ENCODE results near the gene NRAS.
A peak's percentile ranks its signal among the peaks of the same experiment; 100 is the strongest.
"Not testable (repeated sequence)": the region's sequence is repeated elsewhere in the genome, so short reads cannot be mapped to it uniquely, and the experiment has no call there.

Gene NRAS

DNA sequence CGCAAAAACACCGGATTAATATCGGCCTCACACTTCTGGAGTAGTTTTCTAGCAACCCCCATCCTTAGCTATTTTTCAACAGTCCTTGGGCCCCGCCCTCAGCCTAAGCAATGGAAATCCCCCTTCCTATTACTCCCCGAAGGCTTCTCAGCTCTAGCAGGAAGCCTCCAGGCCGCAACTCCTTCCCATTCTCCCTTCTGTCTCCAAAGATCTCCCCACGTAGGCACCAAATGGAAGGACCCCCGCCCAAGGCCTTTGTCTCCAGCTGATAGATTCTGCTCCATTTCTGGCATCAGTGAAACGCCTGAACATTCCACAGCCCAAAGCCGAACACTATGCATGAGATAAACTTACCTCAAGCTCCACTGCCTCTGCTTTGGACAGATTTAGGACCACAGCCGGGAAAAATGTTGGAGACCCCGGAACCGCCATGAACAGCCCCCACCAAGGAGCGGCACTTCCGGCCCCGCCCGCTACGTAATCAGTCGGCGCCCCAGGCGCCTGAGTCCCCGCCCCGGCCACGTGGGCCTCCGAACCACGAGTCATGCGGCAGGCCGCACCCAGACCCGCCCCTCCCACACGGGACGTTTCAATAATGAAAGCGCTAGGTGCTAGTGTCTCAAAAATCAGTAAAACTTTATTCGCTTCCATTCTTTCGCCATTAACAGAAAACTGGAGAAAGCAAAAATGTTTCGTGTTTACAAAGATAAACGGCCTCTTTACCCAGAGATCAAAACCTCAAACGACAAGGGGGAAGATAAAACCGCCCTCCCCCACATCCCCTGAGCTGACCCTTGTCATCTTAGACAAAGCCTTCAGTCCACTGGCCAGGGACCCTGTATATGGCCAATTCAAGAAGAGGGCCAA, at the start of gene NRAS:
NRAS (minus strand) TSS at position 468 of the 867 bp plus-strand sequence. CDS start 611 bp downstream, outside the sequence.
- DNase-seq: peak; percentile 91
- in situ Hi-C loops (cut with MboI; ENCODE audit: low pct_unique_long_range_greater_than_20kb, low sequenced_read_pairs): no loop called here

GRCh38 chr1:114764689-114765088, 48.1 kb upstream of the NRAS start:
- no peak for DNase-seq
- in situ Hi-C loops (cut with MboI; ENCODE audit: low pct_unique_long_range_greater_than_20kb, low sequenced_read_pairs): no loop called here

DNA sequence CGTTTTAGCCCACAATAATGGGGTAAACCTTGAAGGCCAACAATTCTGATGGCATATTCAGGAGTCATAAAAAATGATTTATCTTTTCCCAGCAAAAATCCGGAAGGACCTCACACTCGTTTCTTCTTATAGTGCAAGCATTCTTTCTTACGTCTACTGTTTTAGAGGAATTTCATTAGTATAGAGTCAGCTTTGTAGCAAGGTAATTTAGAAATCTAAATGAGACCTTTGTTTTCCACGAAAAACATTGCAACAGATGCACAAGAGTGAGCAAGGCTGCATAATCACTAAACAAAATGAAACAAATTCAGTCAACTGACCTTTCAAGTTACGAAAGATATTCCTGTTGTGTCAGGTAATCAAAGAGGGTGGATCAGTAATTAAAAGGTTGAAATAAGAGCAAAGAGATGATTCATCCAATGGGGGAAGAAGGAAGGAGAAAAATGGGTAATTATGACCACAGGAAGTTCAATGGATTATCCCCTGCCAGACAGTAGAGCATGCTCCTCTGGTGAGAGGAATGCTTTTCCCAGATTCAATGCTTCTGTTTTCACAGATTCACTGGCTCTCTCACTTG, 41.8 kb upstream of the NRAS start:
- peak; percentile 38 for DNase-seq
- in situ Hi-C loops (cut with MboI; ENCODE audit: low pct_unique_long_range_greater_than_20kb, low sequenced_read_pairs): no loop called here

DNA sequence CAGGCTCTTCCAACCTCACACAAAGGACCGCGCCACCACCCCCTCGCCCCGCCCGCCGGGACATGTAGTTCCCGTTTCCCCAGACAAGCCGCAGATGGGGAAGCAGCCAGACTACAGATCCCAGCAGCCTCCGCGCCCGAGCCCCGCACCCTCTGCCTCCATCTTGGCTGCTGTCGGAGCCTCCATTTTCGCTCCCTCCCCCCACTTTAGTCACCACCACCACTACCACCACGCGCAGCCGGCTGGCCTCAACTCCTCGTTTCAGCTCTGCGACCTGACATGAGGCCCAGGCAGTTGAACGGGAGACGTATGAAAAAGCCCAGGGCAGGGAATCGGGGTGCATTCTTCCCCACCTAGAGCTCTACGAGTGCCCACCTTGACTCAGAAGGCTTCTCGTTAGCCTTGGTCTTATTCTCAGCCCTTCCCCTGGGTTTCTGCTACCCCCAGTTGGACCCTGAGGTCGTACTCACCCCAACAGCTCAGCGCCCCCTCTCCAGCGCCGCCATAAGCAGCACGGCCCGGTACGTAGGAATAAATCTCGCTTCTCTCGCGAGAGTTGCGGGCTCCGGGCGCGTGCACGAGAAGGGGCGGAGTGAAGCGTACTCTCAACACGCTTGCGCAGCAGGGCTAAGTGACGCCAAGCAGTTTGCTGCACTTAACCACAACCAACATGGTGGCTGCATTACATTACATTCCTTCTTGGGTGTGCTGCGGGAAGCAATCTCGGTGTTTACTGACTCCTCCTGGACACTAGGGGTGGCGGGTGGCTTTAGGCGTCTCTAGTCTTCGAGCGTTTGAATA, 41.1 kb upstream of the NRAS start, which contains the start of gene CSDE1:
CSDE1 (minus strand) TSS at position 530 of the 801 bp plus-strand sequence. CDS start 18,094 bp downstream, outside the sequence.
- peak; percentile 97 for DNase-seq
- in situ Hi-C loops (cut with MboI; ENCODE audit: low pct_unique_long_range_greater_than_20kb, low sequenced_read_pairs): no loop called here

DNA sequence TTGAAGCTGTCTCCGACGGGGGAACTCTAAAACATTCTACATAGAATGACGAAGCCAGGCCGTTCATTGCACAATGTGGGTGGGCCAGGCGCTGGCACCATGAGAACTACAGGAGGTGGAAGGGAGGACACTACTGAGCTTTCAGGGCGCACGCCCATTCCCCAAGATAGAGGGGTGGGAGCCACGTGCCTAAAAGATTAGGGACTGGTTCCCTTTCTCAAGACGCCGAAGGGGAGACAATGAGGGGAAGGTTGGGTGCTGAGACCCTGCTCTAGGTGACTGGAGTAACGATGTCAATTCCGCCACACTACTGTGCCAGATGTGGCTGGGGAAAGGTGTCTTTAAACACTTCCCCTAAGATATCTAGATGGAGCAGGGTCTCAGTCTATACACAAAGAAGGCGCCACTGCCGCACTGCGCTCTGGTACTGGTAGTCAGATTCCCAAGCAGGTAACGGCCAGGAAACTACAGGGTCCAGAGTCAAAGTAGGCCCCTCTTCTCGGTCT, 40.4 kb upstream of the NRAS start:
- DNase-seq: no peak
- in situ Hi-C loops (cut with MboI; ENCODE audit: low pct_unique_long_range_greater_than_20kb, low sequenced_read_pairs): no loop called here

- in situ Hi-C loops (cut with MboI; ENCODE audit: low pct_unique_long_range_greater_than_20kb, low sequenced_read_pairs): no loop called here
- DNase-seq: no peak
Observed at GRCh38 chr1:114756009-114756892, 39.7 kb upstream of the NRAS start.

DNA sequence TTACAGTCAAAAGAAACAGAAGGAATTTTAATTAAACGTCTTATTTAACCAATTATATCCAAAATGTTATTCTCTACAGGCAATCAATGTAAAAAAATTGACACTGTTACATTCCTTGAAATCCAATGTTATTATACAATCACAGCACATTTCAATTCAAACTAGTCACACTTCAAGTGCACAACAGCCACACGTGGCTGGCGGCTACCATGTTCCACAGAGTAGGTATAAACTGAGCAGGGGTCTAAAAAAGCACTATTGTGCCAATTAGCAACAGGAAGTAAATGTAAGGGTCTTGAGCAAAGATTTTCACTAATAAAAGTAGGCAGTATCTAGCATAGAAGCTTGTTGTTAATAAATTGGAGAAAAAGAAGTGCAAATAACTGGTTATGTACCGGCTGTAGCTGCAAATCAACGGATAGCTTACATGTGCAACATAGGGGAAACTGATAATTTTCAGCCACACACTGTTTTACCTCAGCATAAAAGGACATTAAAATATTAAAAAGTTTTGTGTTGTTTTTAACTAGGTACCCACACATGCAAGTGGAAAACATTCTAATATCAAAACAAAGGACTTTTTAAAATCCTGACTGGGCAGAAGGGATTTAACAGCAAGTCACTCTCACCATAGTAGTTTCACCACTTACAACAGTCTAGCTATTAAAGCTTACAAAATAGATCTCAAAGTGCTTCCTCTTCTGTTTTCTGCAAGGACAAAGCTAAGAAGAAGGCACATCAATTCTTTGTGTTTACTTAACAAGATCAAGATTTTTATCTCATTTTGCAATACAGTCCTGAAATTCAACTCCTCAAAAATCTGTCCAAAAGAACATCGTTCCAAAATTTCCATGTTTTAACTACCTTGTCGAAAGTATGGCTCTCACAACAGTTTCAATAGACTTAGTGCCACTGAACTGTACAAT, 38.7 kb upstream of the NRAS start:
- peak; percentile 38 for DNase-seq
- in situ Hi-C loops (cut with MboI; ENCODE audit: low pct_unique_long_range_greater_than_20kb, low sequenced_read_pairs): no loop called here

DNA sequence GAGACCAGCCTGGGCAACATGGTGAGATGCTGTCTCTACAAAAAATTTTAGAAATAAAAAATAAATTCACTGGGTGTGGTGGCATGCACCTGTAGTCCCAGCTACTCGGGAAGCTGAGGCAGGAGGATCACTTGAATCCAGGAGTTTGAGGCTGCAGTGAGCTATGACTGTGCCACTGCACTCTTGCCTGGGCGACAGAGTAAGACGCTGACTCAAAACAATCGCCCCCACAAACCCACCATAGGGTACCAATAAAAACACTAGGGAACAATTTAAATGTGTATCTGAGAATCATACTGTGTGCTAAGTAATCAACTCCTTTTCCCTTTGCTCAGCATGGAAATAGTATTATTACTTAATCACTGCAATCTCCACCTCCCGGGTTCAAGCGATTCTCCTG, 37.1 kb upstream of the NRAS start:
- in situ Hi-C loops (cut with MboI; ENCODE audit: low pct_unique_long_range_greater_than_20kb, low sequenced_read_pairs): not testable (repeated sequence)

GRCh38 chr1:114753143-114753542, 36.6 kb upstream of the NRAS start:
- in situ Hi-C loops (cut with MboI; ENCODE audit: low pct_unique_long_range_greater_than_20kb, low sequenced_read_pairs): no loop called here
- no peak for DNase-seq

More for the DNA sequence above, 37.1 kb upstream of the NRAS start:
- not testable (repeated sequence) for DNase-seq

DNA sequence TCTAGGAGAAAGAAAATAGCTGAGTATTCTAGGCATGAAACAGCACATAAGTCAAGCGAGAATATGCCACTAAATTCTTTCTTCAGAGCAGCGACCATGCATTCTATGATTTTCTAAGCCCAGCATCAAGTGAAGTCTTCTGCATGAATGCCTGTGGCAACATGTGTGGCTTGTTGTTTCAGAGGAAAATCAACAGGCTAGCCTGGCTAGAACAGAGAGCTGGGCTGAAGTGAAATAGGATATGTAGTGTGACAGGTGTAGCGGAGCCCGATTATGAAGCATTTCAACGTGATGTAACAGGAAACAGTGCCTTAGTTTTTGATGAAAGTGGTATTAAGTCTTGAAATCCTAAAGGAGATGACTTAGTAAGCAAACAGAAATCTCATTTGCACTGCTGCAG, 34.2 kb upstream of the NRAS start:
- no peak for DNase-seq
- in situ Hi-C loops (cut with MboI; ENCODE audit: low pct_unique_long_range_greater_than_20kb, low sequenced_read_pairs): no loop called here

- in situ Hi-C loops (cut with MboI; ENCODE audit: low pct_unique_long_range_greater_than_20kb, low sequenced_read_pairs): no loop called here
- no peak for DNase-seq
Observed at GRCh38 chr1:114749835-114750234, 33.3 kb upstream of the NRAS start.

- in situ Hi-C loops (cut with MboI; ENCODE audit: low pct_unique_long_range_greater_than_20kb, low sequenced_read_pairs): no loop called here
- DNase-seq: no peak
Observed at GRCh38 chr1:114746450-114747121, 30.0 kb upstream of the NRAS start.

DNA sequence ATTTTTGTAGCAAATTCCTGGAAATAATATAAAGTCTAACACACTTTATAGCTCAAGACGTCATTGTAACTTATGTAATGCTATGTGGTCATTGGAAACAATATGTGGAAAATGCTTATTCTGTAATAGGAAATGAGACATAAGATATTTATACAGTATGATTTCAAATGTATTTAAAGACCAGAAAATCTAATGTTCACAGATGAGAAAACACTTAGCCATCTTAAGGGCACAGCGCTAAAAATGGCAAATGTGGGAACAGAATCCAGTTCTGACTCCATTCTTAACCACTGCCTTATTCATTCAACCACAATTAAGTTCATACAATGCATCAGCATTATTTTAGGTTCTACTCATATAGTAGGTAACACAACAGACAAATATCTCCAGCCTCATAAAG, 28.7 kb upstream of the NRAS start:
- no peak for DNase-seq
- in situ Hi-C loops (cut with MboI; ENCODE audit: low pct_unique_long_range_greater_than_20kb, low sequenced_read_pairs): no loop called here

- no peak for DNase-seq
- in situ Hi-C loops (cut with MboI; ENCODE audit: low pct_unique_long_range_greater_than_20kb, low sequenced_read_pairs): no loop called here
Observed at GRCh38 chr1:114741963-114742746, 25.6 kb upstream of the NRAS start.

- in situ Hi-C loops (cut with MboI; ENCODE audit: low pct_unique_long_range_greater_than_20kb, low sequenced_read_pairs): no loop called here
- no peak for DNase-seq
Observed at GRCh38 chr1:114740331-114740730, 23.8 kb upstream of the NRAS start.

- no peak for DNase-seq
- in situ Hi-C loops (cut with MboI; ENCODE audit: low pct_unique_long_range_greater_than_20kb, low sequenced_read_pairs): no loop called here
Observed at GRCh38 chr1:114737314-114737849, 20.8 kb upstream of the NRAS start.

All from KBM-7 (cell line).